ENCODE data around the gene STPG1. TPM values are rescaled to one million over a fixed set of nuclear protein-coding genes. Genes with fewer than 3 reads are reported as not detected.

Gene STPG1
- total RNA-seq, 1 donor from 2014 or later: 9.2 TPM

DNA sequence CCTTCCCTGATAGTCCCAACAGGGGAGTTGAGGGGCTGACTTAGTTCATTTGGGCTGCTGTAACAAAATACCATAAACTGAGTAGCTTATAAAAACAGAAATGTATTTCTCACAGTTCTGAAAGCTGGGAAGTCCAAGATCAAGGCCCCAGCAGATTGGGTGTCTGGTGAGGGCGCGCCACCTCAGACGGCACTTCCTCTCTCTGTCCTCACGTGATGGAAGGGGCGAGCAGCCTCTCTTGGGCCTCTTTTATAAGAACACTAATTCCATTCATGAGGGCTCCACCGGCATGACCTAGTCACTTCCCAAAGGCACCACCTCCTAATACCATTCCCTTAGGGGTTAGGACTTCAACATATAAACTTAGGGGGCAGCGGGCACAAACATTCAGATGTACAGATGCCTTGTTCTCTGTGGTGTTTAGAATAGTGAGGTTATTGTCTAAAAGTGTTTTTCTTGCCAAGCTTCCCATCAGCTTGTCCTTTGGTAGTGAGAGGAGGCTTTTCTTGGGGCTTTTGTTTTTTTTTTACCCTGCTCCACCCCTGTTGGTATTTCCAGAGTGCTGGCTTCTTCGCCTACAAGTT is 22.3 kb upstream of the STPG1 start:
- no peaks in the 10 kb centered on the region for H3K36me3 ChIP-seq (ENCODE audit: insufficient read depth, low read length)
- Mint-ChIP-seq H3K27ac (ENCODE audit: unreplicated experiment) (no peak overlapping the region), H3K9me3 (ENCODE audit: unreplicated experiment) (no peaks in the 10 kb centered on the region), H3K4me3 (ENCODE audit: unreplicated experiment) (no peak overlapping the region), H3K27me3 (ENCODE audit: low read depth, unreplicated experiment) (no peaks in the 10 kb centered on the region), H3K4me1 (ENCODE audit: low read depth, unreplicated experiment) (no peaks in the 10 kb centered on the region), H3K36me3 (ENCODE audit: low read depth, unreplicated experiment) (peaks cover 16% of the 10 kb centered on the region)
- H3K79me2 ChIP-seq (ENCODE audit: insufficient read depth, low read length): no peaks in the 10 kb centered on the region
- H4K20me1 ChIP-seq (ENCODE audit: insufficient read depth, low read length): no peaks in the 10 kb centered on the region
- H2AFZ ChIP-seq (ENCODE audit: low read depth, low read length): no peak overlapping the region
- H3K9ac ChIP-seq (ENCODE audit: low read length): no peak overlapping the region
- H3K27ac ChIP-seq (ENCODE audit: low read depth, low read length): no peak overlapping the region
- FAIRE-seq (no peak), DNase-seq (ENCODE audit: low read depth) (no peak)
- H3K9me3 ChIP-seq (ENCODE audit: insufficient read depth, low read depth, low read length): no peaks in the 10 kb centered on the region
- no peaks in the 10 kb centered on the region for H3K27me3 ChIP-seq (ENCODE audit: insufficient read depth, low read length)
- no peak for TF ChIP-seq EZH2 (IDR thresholded peaks at IDR 0.05; ENCODE audit: insufficient read depth, low read length)
- TF ChIP-seq, protein P1, sequence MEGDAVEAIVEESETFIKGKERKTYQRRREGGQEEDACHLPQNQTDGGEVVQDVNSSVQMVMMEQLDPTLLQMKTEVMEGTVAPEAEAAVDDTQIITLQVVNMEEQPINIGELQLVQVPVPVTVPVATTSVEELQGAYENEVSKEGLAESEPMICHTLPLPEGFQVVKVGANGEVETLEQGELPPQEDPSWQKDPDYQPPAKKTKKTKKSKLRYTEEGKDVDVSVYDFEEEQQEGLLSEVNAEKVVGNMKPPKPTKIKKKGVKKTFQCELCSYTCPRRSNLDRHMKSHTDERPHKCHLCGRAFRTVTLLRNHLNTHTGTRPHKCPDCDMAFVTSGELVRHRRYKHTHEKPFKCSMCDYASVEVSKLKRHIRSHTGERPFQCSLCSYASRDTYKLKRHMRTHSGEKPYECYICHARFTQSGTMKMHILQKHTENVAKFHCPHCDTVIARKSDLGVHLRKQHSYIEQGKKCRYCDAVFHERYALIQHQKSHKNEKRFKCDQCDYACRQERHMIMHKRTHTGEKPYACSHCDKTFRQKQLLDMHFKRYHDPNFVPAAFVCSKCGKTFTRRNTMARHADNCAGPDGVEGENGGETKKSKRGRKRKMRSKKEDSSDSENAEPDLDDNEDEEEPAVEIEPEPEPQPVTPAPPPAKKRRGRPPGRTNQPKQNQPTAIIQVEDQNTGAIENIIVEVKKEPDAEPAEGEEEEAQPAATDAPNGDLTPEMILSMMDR (IDR thresholded peaks at IDR 0.05; ENCODE audit: insufficient read depth, low read depth, low read length): no peak
- no peaks in the 10 kb centered on the region for H3K4me1 ChIP-seq (ENCODE audit: insufficient read depth, low read length)
- no peak overlapping the region for H3K4me3 ChIP-seq (ENCODE audit: insufficient read depth, low read depth, low read length)
- no peak overlapping the region for H3K4me2 ChIP-seq (ENCODE audit: low read length)

DNA sequence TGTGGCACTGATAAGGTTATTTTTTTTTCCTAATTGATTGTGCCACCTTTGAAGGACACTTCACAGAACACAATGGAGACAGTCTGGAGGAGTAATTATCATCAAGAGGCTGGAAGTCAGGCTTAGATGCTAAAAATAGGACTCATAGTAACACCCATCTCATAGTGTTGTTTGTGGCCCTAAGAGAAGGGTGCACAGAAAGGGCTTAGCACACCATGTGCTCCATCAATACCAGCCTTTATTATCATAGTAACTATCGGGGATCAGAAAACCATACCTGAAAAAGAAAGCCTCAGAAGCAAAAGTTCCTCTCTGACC is 13.9 kb upstream of the STPG1 start:
- H2AFZ ChIP-seq (ENCODE audit: low read depth, low read length): no peak overlapping the region
- peaks cover 21% of the 10 kb centered on the region for H3K36me3 Mint-ChIP-seq (ENCODE audit: low read depth, unreplicated experiment)
- no peak overlapping the region for H3K4me3 ChIP-seq (ENCODE audit: insufficient read depth, low read depth, low read length)
- TF ChIP-seq, protein P1 (IDR thresholded peaks at IDR 0.05; ENCODE audit: insufficient read depth, low read depth, low read length): no peak
- TF ChIP-seq EZH2 (IDR thresholded peaks at IDR 0.05; ENCODE audit: insufficient read depth, low read length): no peak
- no peaks in the 10 kb centered on the region for H4K20me1 ChIP-seq (ENCODE audit: insufficient read depth, low read length)
- no peaks in the 10 kb centered on the region for H3K9me3 Mint-ChIP-seq (ENCODE audit: unreplicated experiment)
- no peak overlapping the region for H3K27ac Mint-ChIP-seq (ENCODE audit: unreplicated experiment)
- no peaks in the 10 kb centered on the region for H3K79me2 ChIP-seq (ENCODE audit: insufficient read depth, low read length)
- H3K4me1 ChIP-seq (ENCODE audit: insufficient read depth, low read length): no peaks in the 10 kb centered on the region
- no peaks in the 10 kb centered on the region for H3K9me3 ChIP-seq (ENCODE audit: insufficient read depth, low read depth, low read length)
- H3K27ac ChIP-seq (ENCODE audit: low read depth, low read length): no peak overlapping the region
- DNase-seq (ENCODE audit: low read depth): no peak
- no peaks in the 10 kb centered on the region for H3K27me3 ChIP-seq (ENCODE audit: insufficient read depth, low read length)
- no peak overlapping the region for H3K4me3 Mint-ChIP-seq (ENCODE audit: unreplicated experiment)
- H3K36me3 ChIP-seq (ENCODE audit: insufficient read depth, low read length): peaks cover 1% of the 10 kb centered on the region
- no peak overlapping the region for H3K4me2 ChIP-seq (ENCODE audit: low read length)
- H3K27me3 Mint-ChIP-seq (ENCODE audit: low read depth, unreplicated experiment): no peaks in the 10 kb centered on the region
- peaks cover 9% of the 10 kb centered on the region for H3K4me1 Mint-ChIP-seq (ENCODE audit: low read depth, unreplicated experiment)
- FAIRE-seq: no peak
- no peak overlapping the region for H3K9ac ChIP-seq (ENCODE audit: low read length)

DNA sequence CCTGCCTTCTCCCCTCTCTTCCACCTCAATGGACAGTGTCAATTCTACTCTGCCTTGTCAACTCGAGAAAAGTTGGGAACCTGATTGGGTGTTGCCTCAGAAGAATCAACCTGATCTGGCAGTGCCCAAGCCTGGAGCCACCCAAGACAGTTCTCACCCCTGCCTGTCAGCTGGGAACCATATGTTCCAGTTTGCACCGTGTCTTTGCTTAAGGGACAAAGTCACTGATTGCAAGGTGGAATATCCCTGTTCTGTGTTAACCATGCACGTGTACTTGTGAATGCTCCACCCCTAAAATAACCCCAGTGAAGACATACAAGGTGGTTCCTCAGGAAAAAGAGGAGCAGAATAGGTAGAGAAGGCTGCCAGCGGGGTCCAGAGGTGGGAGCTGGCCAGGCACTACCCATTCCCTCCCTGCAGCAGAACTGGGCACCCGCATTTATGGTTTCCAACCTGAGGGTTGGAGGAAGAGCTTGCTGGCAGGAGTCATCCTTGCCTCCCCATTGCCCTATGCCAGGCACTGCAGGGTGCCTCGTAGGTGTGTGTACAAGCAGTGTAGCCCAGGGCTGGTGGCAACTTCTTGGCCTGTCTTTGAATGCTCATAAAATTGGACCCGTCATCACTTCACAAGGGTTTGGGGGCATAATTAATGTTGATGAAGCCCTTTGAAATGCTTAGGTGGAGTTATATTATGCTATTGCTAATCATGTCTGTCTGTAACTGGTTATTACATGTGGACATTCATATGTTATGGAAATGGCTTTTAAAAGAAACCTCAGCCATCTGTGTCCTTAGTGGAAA is 13.4 kb upstream of the STPG1 start:
- Histone ChIP-seq H3K36me3 (ENCODE audit: insufficient read depth, low read length) (peaks cover 3% of the 10 kb centered on the region), H3K27ac (ENCODE audit: low read depth, low read length) (no peak overlapping the region), H3K4me2 (ENCODE audit: low read length) (no peak overlapping the region), H3K9me3 (ENCODE audit: insufficient read depth, low read depth, low read length) (no peaks in the 10 kb centered on the region), H3K79me2 (ENCODE audit: insufficient read depth, low read length) (no peaks in the 10 kb centered on the region), H3K9ac (ENCODE audit: low read length) (no peak overlapping the region), H3K4me1 (ENCODE audit: insufficient read depth, low read length) (no peaks in the 10 kb centered on the region), H3K4me3 (ENCODE audit: insufficient read depth, low read depth, low read length) (no peak overlapping the region), H4K20me1 (ENCODE audit: insufficient read depth, low read length) (no peaks in the 10 kb centered on the region), H3K27me3 (ENCODE audit: insufficient read depth, low read length) (no peaks in the 10 kb centered on the region), H2AFZ (ENCODE audit: low read depth, low read length) (no peak overlapping the region)
- FAIRE-seq (peak; percentile 5), DNase-seq (ENCODE audit: low read depth) (no peak)
- H3K27ac Mint-ChIP-seq (ENCODE audit: unreplicated experiment): no peak overlapping the region
- TF ChIP-seq, protein P1 (IDR thresholded peaks at IDR 0.05; ENCODE audit: insufficient read depth, low read depth, low read length): no peak
- no peak for TF ChIP-seq EZH2 (IDR thresholded peaks at IDR 0.05; ENCODE audit: insufficient read depth, low read length)
- H3K4me1 Mint-ChIP-seq (ENCODE audit: low read depth, unreplicated experiment): peaks cover 9% of the 10 kb centered on the region
- H3K4me3 Mint-ChIP-seq (ENCODE audit: unreplicated experiment): no peak overlapping the region
- no peaks in the 10 kb centered on the region for H3K27me3 Mint-ChIP-seq (ENCODE audit: low read depth, unreplicated experiment)
- H3K36me3 Mint-ChIP-seq (ENCODE audit: low read depth, unreplicated experiment): peaks cover 25% of the 10 kb centered on the region
- H3K9me3 Mint-ChIP-seq (ENCODE audit: unreplicated experiment): no peaks in the 10 kb centered on the region

All from astrocyte (in vitro differentiated cells and primary cell).